Measurements from ENCODE around the gene SLC7A5. TPM values are rescaled to one million over a fixed set of nuclear protein-coding genes. Genes with fewer than 3 reads are reported as not detected.
A peak's percentile ranks its signal among the peaks of the same experiment; 100 is the strongest.
"Not testable (repeated sequence)": the region's sequence is repeated elsewhere in the genome, so short reads cannot be mapped to it uniquely, and the experiment has no call there.

The SLC7A5 gene
- polyA plus RNA-seq, 2 of the 4 experiments (the other 2 are of a cell fraction), result 265 to 972 TPM

DNA sequence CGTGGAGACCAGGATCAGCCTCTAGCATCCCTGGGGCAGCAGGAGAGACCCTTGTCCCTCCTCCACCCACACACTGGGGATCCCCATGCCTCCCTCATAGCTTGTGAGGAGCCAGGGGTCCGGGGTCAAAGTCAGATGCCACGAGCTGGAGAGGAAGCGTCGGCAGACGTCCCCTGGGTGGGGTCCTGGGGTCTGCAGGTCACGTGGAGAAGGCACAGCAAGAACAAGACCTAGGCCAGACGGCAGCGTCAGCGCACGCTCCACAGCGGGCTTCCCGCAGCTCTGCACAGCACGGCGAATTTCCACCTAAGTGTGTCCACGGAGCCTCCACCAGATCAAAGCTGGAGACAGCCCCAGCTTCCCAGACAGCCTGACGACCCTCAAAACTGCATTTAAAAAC lies 49.3 kb downstream of the SLC7A5 start:
- POLR2A ChIA-PET, result interaction anchor here (0.6 to 3.4 kb wide), 4 partner anchors 13 to 41 kb away, joined by 4 to 24 read pairs (median 10); no protein-coding TSS in a partner anchor
- 0 out of 6 replicates have a peak, but pooled peaks of 1 of the 2 experiments have one; percentile 0 for ATAC-seq

DNA sequence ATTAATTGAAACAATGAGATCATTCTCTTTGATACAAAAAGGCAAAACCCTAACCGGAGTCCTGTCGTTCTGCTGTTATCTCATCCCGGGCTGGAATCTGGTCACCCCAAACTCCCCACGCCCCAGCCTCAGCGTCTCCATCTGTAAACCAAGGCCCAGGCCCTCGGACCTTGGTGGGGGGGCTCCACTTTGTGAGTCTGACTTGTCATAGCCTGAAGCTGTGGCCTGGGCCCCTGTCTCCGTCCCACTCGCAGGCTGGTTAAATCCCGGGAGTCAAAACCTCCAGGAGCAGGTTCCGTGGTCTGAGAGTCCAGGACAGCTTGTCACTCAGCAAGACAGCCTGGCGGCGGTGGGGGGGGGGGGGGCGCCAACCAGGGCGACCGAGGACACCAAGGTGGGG lies 50.0 kb downstream of the SLC7A5 start:
- Histone ChIP-seq H3K9me3 (peaks cover 23% of the 10 kb centered on the region), H3K4me3 (no peak overlapping the region), H3K4me1 (peaks cover 9% of the 10 kb centered on the region), H3K27ac (peak overlapping the region in 1 of 2 experiments; percentile 97; a peak in 3 of 6 replicates), H3K4me2 (no peak overlapping the region)
- no peak for DNase-seq (ENCODE audit: low read depth in 1 of 2, low spot score in 1 of 2)
- no peak for FAIRE-seq
- no peak for ATAC-seq
- POLR2A ChIA-PET, result interaction anchor here (1.2 to 3.4 kb wide), 2 partner anchors 12 to 40 kb away, joined by 4 to 24 read pairs; no protein-coding TSS in a partner anchor
- WGBS (ENCODE audit: missing lambda C conversion rate), result 88% methylated on average over 10 of the region's 15 CpGs
- no peak for TF ChIP-seq FOSB (CRISPR knock-in tag; IDR thresholded peaks at IDR 0.05)
- TF ChIP-seq, protein P1, sequence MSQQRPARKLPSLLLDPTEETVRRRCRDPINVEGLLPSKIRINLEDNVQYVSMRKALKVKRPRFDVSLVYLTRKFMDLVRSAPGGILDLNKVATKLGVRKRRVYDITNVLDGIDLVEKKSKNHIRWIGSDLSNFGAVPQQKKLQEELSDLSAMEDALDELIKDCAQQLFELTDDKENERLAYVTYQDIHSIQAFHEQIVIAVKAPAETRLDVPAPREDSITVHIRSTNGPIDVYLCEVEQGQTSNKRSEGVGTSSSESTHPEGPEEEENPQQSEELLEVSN (IDR thresholded peaks at IDR 0.05; ENCODE audit: borderline replicate concordance, low read depth), result no peak
- 0 out of 2 replicates have a peak, but pooled peaks have one; percentile 14 for TF ChIP-seq POLR2AphosphoS2 (conservative IDR thresholded peaks at IDR 0.05; ENCODE audit: low read length)
- no peak for TF ChIP-seq CBX8 (IDR thresholded peaks at IDR 0.05)
- no peak for TF ChIP-seq BHLHE40 (IDR thresholded peaks at IDR 0.05; ENCODE audit: low read depth, low read length)
- TF ChIP-seq RAD21 (conservative IDR thresholded peaks at IDR 0.05 in 1 of 2, IDR thresholded peaks at IDR 0.05 in 1 of 2), result no peak
- TF ChIP-seq, protein P2, sequence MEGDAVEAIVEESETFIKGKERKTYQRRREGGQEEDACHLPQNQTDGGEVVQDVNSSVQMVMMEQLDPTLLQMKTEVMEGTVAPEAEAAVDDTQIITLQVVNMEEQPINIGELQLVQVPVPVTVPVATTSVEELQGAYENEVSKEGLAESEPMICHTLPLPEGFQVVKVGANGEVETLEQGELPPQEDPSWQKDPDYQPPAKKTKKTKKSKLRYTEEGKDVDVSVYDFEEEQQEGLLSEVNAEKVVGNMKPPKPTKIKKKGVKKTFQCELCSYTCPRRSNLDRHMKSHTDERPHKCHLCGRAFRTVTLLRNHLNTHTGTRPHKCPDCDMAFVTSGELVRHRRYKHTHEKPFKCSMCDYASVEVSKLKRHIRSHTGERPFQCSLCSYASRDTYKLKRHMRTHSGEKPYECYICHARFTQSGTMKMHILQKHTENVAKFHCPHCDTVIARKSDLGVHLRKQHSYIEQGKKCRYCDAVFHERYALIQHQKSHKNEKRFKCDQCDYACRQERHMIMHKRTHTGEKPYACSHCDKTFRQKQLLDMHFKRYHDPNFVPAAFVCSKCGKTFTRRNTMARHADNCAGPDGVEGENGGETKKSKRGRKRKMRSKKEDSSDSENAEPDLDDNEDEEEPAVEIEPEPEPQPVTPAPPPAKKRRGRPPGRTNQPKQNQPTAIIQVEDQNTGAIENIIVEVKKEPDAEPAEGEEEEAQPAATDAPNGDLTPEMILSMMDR (IDR thresholded peaks at IDR 0.05), result no peak
- no peak for TF ChIP-seq NPAS2 (CRISPR knock-in tag; IDR thresholded peaks at IDR 0.05; ENCODE audit: borderline replicate concordance)
- CTCF ChIA-PET, result interaction anchor here (1.1 to 30.2 kb wide), 8 partner anchors 8 to 53 kb away, joined by 3 to 417 read pairs (median 4); no protein-coding TSS in a partner anchor

More for the DNA sequence above, 49.3 kb downstream of the SLC7A5 start:
- TF ChIP-seq POLR2AphosphoS2 (conservative IDR thresholded peaks at IDR 0.05; ENCODE audit: low read length) (peak; percentile 22; the same call in 1 of the 2 replicates), NR3C1 (IDR thresholded peaks at IDR 0.05) (no peak), FOXS1 (CRISPR knock-in tag; IDR thresholded peaks at IDR 0.05) (no peak)
- FAIRE-seq (no peak), DNase-seq (ENCODE audit: low read depth in 1 of 2, low spot score in 1 of 2) (no peak)
- no peak overlapping the region for H3K4me3 ChIP-seq
- WGBS (ENCODE audit: missing lambda C conversion rate), result 91% methylated on average over 17 of the region's 17 CpGs
- H3K4me1 ChIP-seq, result peaks cover 16% of the 10 kb centered on the region
- peaks cover 23% of the 10 kb centered on the region for H3K9me3 ChIP-seq
- CTCF ChIA-PET, result interaction anchor here (0.9 to 30.2 kb wide), 6 partner anchors 8 to 43 kb away, joined by 3 to 417 read pairs (median 3); no protein-coding TSS in a partner anchor
- H3K27ac ChIP-seq, result peak overlapping the region; percentile 22 to 97; a peak in 3 of 6 replicates
- no peak overlapping the region for H3K4me2 ChIP-seq

DNA sequence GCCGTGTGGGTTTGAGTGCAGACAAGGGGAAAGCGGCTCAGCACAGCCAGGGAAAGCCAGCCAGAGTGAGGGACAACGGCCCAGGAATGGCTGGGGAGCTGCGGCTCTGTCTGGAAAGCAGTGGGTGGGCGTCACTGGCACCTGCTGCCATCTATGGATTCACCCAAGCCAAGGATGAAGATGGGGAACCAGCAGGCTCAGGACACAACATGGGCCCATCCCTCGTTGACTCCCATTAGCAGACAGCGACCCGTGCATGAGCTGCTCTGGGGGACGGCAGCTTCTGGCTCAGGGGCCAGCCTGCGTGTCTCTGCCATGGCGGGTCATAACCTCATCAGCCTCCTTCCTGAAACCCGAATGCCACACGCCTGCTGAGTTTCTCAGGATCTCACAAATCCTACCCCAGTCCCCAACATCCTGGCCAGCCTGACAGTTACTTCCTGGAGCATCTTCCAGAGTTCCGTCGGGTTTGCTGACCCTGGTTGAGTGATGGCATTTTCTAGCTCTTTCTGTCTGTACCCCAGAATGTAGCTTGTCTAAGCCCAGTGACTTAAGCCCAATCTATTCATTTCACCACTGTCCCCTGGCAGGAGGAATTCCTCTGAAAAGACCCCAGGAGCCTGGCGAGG lies 50.7 kb downstream of the SLC7A5 start:
- FAIRE-seq (no peak), DNase-seq (ENCODE audit: low read depth in 1 of 2, low spot score in 1 of 2) (no peak), ATAC-seq (0 out of 6 replicates have a peak, but pooled peaks of 1 of the 2 experiments have one; percentile 0)
- Histone ChIP-seq H3K4me3 (no peak overlapping the region), H3K4me1 (peaks cover 2% of the 10 kb centered on the region; the same call in 1 of the 3 replicates), H3K4me2 (no peak overlapping the region), H3K9me3 (peaks cover 23% of the 10 kb centered on the region), H3K27ac (peak overlapping the region in 1 of 2 experiments; percentile 97; a peak in 2 of 6 replicates)
- POLR2A ChIA-PET, result interaction anchor here (3.4 kb wide), 1 partner anchor 40 kb away, joined by 24 read pairs; no protein-coding TSS in a partner anchor
- no peak for TF ChIP-seq KDM5A (IDR thresholded peaks at IDR 0.05)
- peak; percentile 91 for TF ChIP-seq POLR2AphosphoS2 (conservative IDR thresholded peaks at IDR 0.05; ENCODE audit: low read length)
- TF ChIP-seq FOSB (CRISPR knock-in tag; IDR thresholded peaks at IDR 0.05), result peak; percentile 29; the same call in 1 of the 2 replicates
- peak; percentile 80; the same call in 1 of the 2 replicates for TF ChIP-seq TFCP2L1 (CRISPR knock-in tag; IDR thresholded peaks at IDR 0.05)
- peak; percentile 83 for TF ChIP-seq HOXA7 (CRISPR knock-in tag; IDR thresholded peaks at IDR 0.05)
- CTCF ChIA-PET, result interaction anchor here (0.8 to 30.2 kb wide), 9 partner anchors 8 to 53 kb away, joined by 3 to 417 read pairs (median 4); no protein-coding TSS in a partner anchor
- 92% methylated on average over 16 of the region's 16 CpGs for WGBS (ENCODE audit: missing lambda C conversion rate)

DNA sequence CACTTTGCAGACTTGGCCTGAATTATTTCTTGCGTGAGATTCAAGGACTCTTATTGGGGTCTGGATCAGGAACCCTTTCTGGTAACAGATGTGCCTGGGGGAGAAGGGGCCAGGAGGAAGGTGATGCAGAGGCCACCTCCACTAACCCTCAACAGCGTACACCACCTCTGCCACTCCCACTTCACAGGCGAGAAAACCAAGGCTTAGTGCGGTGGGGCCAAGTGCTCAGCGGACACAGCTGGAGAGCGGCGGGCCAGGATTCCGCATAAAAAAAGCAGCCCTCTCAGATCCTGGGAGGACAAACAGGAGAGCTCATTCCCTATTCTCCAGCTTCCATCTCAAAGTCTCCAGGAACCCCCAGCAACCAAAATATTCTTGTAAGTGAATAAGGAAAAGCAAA lies 51.4 kb downstream of the SLC7A5 start:
- 96% methylated on average over 8 of the region's 8 CpGs for WGBS (ENCODE audit: missing lambda C conversion rate)
- Histone ChIP-seq H3K4me3 (no peak overlapping the region), H3K27ac (peak overlapping the region in 1 of 2 experiments; percentile 97; a peak in 1 of 6 replicates), H3K4me2 (no peak overlapping the region), H3K4me1 (no peaks in the 10 kb centered on the region), H3K9me3 (peaks cover 23% of the 10 kb centered on the region)
- 0 out of 2 replicates have a peak, but pooled peaks have one; percentile 33 for TF ChIP-seq TP53 (CRISPR knock-in tag; IDR thresholded peaks at IDR 0.05)
- TF ChIP-seq, protein P3, sequence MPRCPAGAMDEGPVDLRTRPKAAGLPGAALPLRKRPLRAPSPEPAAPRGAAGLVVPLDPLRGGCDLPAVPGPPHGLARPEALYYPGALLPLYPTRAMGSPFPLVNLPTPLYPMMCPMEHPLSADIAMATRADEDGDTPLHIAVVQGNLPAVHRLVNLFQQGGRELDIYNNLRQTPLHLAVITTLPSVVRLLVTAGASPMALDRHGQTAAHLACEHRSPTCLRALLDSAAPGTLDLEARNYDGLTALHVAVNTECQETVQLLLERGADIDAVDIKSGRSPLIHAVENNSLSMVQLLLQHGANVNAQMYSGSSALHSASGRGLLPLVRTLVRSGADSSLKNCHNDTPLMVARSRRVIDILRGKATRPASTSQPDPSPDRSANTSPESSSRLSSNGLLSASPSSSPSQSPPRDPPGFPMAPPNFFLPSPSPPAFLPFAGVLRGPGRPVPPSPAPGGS (IDR thresholded peaks at IDR 0.05), result no peak
- ChIA-PET CTCF (interaction anchor here (0.8 to 30.2 kb wide), 6 partner anchors 8 to 37 kb away, joined by 3 to 417 read pairs (median 5); no protein-coding TSS in a partner anchor), POLR2A (interaction anchor here (3.4 kb wide), 1 partner anchor 39 kb away, joined by 24 read pairs; no protein-coding TSS in a partner anchor)
- ATAC-seq, result no peak
- no peak for FAIRE-seq
- no peak for DNase-seq (ENCODE audit: low read depth in 1 of 2, low spot score in 1 of 2)

DNA sequence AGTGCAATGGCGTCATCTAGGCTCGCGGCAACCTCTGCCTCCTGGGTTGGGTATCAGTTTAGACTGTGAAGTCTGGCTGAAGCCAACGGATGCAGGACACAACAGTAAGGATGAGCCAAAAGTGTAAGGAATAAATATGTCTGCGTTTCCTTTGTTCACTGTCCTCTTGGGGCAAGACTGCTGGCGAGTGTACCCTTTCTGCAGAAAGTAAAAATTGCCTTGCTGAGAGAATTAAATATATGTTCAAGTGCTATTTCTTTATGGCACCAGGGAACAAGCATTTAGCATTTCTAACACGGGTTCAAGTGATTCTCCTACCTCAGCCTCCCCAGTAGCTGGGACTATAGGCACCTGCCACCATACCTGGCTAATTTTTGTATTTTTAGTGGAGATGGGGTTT lies 51.9 kb downstream of the SLC7A5 start:
- CTCF ChIA-PET, result interaction anchor here (0.7 to 30.2 kb wide), 5 partner anchors 11 to 467 kb away, joined by 3 to 417 read pairs (median 4); no protein-coding TSS in a partner anchor
- WGBS (ENCODE audit: missing lambda C conversion rate), result 77% methylated on average over 7 of the region's 7 CpGs
- peaks cover 23% of the 10 kb centered on the region for H3K9me3 ChIP-seq
- FAIRE-seq; POLR2A ChIA-PET; ATAC-seq; H3K4me3 ChIP-seq; H3K27ac ChIP-seq; H3K4me1 ChIP-seq; H3K4me2 ChIP-seq; DNase-seq (ENCODE audit: low read depth in 1 of 2, low spot score in 1 of 2): not testable (repeated sequence)

Measured in A549 (cell line).